NCI-H146 treated with DMSO at 0.1 percent for 48 hours (cell line): ENCODE data around the gene SRC.

Experiments
- DNase-seq: peaks from one replicate; lab custom pipeline; 2025; ENCODE audit not compliant: unreplicated experiment; lab: John Stamatoyannopoulos, UW

Gene SRC

DNA sequence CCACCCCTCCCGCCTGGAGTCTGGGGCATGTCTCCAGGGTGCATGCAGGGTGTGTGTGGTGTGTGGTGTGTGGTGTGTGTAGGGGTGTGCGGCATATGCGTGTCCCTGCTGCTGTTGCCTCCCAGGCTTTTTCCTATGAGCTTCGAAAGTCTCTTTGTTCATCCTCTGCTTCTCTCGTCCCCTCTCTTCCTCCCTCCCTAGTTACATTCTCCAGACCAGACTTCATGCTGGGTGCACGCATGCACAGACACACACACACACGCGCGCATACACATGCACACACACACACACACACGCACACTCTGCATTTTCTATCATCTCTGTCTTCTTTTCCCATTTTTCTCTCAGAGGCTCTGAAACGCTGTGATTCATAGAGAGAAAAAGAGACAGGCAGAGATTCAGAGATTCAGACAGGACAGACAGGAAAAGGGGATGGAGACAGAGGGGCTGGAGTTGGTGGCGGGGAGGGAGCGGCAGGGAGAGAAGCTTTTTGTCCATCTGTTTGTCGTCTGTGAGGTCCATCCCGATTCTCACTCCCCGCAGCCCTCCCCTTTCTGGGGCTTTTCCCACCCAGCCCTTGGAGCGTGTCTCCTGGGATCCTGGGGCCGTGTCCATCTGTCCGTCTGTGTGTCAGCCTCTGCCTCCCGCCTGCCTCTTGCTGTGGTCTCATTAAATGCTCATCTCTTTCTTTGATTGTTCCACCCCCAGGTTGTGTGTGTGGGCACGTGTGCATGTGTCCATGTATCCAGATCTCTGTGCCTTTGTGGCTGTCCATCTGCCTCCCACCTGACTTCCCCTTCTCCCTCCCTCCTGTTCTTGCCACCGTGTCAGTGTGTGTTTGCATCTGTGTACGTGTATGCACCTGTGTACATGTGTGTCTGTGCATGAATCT is 62.6 kb downstream of the SRC start:
- DNase-seq, result no peak

DNA sequence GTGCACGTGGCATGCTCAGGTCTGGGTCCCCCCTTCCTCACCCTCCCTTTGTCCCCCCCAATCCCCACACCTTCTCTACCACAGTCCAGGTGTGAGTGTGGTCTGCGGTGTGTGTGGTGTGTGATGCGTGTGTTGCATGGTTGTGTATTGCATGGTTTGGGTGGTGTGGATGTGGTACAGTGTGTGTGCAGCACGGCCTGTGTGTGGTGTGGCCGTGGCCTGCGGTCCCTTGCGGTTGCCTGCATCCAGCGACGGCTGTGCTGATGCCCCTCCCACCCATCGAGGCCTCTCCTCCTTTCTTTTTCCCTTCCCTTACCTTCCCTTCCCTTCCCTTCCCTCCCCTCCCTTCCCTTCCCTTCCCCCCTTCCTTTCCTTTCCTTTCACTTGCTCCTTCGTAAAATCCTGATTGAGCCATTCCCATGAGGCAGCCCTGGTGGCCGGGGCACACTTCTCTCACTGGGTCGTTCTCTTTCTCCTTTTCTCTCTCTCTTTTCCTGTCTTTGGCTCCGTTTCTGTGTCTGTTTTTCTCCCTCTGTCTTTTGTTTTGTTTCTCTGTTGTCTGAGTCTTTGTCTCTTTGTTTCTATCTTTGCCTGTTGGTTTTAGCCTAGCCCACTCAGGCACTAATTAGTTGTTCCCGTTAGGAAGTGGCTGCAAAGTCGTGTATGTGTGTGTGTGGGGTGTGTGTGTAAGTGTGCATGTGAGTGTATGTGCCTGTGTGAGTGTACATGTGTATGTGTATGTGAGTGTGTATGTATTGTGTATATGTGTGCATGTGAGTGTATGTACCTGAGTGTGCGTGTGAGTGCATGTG is 65.7 kb downstream of the SRC start:
- DNase-seq, result no peak

DNA sequence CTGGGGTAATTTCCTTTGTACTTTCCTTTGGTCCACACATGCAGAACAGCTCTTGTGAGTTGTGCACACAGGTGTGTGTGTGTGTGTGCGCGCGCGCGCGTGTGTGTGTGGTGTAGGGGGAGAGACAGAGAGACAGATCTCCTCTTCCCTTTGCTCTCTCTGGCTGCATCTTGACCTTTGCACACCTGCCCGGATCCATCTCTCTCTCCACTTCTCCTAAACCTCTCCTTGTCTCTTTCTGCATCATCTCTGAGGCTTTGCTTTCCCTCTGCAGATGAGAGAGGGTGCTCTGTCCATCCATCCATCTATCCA is 67.0 kb downstream of the SRC start:
- no peak for DNase-seq

DNA sequence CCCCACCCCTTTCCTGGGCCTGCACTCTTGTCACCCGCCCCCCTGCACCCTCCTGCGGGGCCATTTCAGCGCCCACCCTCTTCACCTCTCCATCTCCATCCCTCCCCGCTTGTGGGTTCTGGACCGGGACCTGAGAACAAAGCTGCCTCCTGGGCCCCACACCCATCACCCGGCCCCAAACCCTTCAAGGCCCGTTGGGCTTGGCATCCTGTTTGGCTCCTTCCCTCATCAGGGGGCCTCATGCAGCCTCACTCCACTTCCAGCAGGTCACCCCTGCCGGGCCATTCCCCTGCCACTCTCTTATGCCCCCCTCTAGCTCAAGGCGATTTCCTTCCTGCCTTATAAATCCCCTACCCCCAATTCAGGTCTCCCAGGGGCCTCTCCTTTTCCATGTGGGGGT is 67.4 kb downstream of the SRC start:
- no peak for DNase-seq

DNA sequence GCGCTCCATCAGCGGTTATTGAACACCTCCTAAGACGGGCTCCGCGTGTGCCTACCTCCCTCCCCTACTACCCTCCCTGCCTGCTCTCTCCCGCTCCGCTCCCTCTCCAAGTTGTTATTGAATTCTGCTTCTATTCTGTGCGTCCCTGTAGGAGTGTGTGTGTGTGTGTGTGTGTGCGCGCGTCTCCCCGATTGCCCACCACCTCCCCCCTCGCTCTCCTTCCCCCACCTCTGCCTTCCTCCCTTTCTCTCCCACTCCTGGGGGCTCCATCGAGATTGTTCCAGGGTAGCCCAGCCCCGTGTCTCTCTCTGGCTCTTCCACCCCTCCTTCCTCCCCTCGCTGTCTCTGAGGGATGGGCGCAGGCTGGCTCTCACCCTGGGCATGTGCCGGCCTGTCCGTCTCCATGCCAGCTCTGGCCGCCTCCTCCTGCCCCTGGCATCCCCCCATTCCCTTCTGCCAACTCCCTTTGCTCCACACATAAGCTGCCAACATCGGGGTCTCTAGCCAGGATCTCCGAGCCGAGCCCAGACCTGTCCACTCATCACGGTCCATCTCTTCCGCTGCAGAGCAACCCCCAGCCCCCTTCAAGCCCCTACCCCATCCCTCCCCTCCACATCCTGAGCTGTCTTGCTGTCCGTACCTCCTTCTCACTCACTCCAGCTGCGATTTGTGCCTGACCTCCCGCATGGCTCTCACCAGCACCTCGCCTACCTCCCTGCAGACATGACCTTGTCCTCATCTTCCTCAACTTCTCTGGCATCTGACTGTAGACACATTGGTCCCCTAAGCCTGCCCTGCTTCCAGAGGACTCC is 68.5 kb downstream of the SRC start:
- no peak for DNase-seq

DNA sequence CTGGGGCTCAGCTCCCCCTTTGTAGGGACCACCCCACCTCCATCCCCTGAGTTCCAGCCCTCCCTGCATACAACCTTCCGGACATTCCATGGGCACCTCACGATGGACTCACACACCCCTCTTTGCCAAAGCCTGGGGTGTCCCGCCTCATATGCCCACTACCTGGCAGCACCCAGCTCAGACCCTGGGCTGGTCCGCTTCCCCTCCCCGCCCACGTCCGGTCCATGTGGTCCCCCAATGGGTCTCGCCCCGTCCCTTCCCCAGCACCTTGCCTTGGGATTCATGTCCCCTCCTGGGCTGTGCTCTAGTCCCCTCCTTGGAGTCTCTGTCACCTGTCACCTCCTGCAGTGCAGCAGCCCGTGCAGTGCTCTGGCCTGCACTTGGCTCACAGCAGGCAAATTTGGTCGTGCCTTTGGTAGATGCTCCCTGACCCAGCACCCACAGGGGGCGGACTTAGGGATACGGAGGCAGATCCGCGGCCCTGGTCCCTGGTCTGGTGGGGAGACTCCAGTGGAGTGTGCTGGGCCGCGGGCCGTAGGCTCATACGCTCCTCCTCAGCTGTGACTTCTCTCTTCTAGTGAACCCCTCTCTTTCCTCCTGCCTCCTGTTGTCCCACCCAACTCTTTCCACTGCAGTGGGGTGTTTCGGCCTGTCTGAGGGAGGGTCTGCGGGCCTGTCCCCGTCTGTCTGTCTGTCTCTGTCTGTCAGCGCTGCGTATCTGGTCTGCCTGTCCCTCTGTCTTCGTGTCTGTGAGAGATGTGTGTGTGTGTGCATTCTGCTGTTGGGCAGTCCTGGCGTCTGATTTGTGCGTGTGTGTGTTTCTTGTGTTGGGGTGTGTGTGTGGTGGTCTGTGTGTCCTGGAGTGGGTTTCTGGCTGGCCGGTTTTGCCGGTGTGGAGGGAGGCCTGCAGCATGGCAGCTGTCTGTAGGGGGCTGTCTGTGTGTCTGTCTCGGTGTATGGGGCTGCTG is 69.5 kb downstream of the SRC start:
- DNase-seq, result no peak

DNA sequence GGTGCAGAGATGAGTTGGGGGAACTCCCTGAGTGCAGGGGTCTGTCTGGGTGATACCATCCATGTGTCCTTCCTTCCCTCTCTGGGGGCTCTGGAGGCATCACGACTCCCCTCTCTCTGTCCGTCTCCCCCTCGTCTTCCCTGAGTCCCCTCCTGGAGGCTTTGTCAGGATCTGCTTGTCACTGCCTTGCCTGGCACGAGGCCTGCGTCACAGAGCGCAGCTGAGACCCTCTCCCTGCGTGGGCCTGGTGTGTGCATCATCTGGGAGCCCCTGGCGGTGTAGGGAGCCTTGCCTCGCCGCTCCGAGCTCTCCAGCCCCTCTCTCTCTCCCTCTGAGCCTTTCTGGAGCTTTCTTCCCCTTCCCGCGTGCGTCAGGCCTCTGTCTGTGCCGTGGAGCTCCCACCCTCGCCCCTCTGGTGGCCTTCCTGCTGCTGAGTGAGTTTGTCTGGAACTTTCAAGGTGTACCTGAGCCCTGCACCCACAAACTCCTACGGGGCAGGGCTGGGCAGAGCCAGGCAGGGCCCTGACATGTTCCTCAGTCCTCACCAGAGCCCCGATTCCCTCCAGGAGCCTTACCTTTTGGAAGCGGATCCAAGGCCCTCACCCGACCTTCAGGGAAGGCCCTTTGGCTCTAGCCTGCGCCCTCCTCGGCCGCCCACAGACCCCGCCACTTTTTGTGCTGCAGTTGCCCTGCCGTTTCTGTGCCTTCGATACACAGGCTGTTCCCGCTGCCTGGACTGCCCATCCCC is 70.3 kb downstream of the SRC start:
- DNase-seq, result no peak

DNA sequence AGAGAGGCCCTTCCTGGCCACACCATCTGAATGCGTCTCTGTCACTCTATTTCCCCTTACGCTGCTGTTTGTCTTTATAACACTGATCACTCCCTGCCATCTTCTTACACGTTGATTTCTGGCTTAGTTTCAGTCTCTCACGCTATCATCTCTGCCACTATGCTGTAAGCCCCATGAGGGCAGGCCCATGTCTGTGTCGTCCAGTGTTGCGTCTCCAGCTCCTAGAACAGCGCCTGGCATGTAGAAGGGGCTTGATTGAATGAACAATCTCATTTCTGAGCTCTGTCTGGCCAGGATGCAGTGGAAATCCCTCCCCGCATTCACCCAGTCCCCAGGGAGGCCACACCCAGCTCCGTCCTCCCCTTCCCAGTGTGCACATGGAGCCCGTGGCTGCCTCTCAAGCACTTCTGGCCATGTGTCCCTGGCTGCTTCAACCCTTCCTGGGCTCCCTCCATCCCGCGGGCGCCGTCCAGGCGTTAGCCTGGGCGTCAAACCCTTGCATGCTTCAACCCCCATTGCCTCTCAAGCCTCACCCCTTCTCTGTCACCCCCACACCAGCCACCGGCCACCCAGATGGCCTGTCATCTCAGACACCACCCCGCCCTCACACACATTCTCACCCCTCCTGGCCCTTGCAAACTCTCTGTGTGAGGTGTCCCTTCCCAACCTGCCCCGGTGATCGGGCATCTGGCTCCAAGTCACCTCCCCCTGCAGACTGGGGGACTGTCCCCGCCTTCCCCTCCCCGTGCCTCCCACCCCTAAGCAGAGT is 71.1 kb downstream of the SRC start:
- no peak for DNase-seq

DNA sequence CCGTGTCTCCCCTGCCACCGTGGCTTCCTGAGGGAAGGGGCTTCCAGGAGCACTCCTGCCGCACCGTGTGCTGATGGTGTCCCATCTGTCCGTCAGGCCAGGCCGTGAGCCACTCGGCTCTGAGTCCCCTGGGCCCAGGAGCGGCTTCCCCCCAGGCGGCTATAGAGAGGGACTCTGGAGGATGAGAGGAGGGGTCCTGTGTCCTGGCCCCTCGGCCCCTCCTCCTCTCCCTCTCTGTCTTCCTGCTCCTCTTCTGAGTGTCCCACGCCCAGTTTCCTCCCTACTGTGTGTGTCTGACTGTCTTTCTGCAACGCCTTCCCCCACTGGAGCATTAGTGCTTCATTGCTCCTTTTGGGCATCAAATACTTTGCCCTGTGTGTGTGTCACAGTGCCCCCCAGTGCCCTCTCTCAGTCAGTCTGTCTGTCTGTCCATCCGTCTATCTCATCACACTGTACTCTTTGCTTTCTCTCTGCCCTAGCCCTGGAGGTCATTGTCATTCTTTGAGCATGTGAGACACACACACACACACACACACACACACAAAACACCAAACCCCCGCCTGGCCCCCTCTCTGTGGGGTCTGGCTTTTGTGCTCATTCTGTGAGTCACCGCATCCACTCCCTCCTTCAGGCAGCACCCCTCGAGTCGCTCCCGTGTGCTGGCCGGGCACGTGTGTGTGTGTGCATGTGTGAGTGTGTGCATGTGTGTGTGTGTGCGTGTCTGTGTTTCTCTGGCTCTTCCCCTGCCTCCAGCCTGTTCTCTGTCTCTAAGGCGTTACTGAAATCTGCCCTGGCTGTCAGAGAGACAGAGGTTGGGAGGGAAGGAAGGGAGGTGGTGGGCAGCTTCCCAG is 71.9 kb downstream of the SRC start:
- no peak for DNase-seq

DNA sequence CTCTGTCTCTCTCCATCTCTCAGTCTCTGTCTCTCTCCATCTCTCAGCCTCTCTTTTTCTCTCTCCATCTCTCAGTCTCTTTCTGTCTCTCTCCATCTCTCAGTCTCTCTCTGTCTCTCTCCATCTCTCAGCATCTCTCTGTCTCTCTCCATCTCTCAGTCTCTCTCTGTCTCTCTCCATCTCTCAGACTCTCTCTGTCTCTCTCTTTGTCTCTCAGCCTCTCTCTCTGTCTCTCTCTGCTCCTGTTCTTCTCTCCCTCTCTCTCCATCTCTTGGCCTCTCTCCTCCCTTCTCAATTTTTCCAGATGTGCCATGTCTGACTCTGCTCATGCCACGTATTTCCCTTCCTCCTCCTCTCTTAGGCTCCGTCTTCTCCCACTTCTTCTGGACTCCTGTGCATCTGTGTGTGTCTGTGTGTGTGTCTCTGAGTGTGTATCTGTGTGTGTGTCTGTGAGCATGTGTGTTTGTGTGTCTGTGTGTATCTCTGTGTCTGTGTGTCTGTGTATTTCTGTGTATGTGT is 72.7 kb downstream of the SRC start:
- DNase-seq, result no peak

DNA sequence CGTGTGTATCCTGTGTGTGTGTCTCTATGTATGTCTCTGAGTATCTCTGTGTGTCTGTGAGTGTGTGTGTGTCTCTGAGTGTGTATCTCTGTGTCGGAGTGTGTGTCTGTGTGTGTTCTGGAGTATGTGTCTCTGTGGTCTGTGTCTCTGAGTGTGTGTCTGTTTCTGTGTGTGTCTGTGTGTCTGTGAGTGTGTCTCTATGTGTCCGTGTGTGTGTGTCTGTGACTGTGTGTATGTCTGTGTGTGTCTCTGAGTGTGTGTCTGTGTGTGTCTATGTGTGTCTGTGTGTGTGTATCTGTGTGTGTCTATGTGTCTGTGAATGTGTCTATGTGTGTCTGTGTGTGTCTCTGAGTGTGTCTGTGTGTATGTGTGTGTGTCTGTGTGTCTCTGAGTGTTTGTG is 73.4 kb downstream of the SRC start:
- no peak for DNase-seq

DNA sequence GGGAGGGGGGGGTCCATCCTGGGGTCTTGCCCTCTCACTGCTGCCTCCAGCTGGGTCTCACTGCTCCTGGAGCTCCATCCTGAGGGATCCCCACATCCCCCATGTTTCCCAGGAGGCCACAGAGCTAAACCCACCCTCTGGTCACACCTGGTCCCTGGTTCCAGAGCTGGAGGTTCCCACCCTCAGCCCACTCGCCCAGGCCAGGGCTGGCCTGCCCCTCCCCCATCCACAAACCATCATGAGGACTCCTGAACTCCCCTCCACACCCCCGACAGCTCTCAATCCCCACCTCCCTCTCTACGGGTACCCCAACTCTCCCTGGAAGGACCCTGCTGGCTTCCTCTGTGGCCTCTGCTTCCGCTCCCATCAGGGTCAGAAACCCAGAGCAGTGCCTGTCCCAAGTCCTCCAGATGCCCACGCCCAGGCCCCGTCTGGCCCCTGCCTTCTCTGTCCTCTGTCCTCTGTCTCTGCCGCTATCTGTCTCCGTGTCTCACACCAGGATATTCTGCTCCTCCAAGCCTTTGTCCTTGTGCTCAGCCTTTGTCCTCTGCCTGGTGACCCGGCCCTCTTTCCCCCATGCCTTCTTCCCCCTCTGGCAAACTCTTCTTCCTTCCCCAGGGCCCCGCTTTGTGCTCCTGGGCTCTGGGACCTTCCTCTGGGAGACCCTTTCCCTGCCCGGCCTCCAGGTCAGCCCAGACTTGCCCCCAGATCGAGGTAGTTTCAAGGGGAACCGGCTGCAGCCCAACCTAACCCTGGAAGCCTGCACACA is 74.0 kb downstream of the SRC start:
- no peak for DNase-seq

DNA sequence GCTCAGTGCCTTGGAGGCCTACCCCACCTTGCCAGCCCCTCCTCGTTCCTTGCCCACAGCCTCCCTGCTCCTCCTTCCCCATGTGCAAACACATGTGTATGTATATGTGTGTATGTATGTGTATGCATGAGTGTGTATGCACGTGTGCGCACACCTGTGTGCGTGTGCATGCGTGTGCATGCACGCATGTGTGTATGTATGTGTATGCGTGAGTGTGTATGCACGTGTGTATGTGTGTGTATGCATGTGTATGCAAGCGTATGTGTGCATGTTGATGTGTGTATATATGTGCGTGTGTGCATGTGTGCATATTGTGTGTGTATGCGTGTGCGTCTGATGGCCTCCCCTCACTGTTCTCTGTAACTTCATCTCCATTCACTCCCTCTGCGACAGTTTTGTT is 74.7 kb downstream of the SRC start:
- DNase-seq, result no peak

DNA sequence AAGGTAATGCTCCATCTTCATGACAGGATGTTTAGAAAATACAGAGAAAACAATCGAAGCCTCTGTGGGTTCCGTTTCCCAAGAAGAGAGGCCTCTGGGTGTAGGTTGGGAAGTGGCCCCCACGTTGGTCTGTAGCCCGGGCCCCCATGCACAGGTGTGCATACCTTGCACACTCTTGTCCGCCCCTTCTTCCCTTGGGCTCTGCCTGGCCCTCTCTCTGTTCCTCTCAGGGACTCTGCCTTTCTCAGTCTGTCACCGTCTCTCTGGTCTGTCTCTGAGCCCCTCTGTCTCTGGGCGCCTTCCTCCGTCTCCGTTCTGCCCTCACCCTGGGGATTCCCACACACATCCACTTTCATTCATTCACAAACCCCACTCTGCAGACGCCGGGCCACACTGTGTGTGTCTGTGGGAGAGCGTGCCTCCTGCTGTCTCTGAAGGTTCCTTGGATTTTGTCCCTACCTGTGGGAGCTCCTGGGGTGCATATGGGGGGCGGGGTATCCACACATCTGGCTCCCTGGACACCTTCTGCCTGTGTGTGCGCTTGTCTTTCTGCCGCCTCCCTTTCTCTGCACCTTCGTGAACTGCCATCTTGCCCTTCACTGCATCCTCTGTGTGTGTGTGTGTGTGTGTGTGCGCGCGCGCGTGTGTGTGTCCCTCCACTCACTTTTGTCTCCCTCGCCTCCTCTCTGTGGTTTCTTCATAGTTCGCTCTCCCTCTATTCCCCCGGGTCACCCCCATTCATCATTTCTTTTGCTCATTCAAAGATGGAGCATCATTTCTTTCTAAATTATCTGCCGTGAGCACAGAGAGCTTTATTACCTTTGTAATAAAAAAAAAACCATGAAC is 75.3 kb downstream of the SRC start:
- no peak for DNase-seq

DNA sequence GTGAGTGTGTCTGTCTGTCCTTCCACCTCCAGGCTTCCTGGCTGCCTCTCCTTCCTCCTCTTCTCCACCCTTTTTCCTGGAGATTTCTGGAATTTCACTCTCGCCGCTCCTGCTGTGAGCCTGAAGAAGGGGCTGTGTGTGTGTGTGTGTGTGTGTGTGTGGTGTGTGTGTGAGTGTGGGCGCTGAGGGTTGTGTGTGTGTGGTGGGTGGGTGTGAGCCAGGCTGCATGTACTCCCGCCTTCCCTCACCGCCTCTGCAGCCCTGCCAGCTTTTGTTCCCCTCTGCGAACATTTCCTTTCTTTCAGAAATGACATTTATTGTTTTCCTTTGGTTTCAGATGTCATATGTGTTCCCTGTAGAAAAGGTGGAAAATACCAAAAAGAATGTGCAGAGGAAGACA is 76.0 kb downstream of the SRC start:
- DNase-seq, result peak; percentile 10

DNA sequence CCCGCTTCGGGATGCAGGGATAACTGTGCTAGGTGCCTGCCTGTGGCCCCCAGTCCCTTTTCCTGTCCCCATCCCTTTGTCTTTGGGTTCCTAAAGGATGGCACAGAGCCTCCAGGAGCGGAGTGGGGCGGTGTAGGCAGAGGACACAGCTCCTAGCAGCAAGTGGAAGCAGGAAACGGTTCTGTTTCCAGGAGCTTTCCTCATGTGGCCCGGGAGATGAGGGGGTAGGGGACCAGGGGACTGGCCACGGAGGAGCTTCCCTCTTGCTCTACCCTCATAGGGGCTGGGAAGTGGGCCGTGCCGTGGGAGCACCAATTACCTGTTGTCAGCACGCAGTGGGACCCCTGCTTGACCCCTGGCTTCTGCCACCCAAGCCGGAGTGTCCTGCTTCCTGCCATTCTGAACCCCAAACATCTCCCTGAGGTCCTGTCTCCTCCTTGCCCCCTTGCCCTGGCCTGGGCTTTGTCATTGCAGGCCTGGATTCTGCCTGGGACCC is 76.9 kb downstream of the SRC start:
- no peak for DNase-seq
